SK-N-SH (cell line): Measurements from ENCODE around the gene GFOD2. TPM values are rescaled to one million over a fixed set of nuclear protein-coding genes. Genes with fewer than 3 reads are reported as not detected.
"Not testable (repeated sequence)": the region's sequence is repeated elsewhere in the genome, so short reads cannot be mapped to it uniquely, and the experiment has no call there.

Experiments
- CTCF ChIA-PET: fragments of 300-600, 350-600 bp; formaldehyde crosslinking; extraction: SDS; loops from one replicate; lab custom pipeline; 2021; lab: Yijun Ruan, JAX
- POLR2A ChIA-PET: fragments of 350-600 bp; sonication (Branson Sonifier 250); formaldehyde crosslinking; extraction: SDS; loops from one replicate; lab custom pipeline; 2020; ENCODE audit warnings: antibody characterized with exemption, inconsistent platforms; lab: Yijun Ruan, JAX
- DNase-seq: peaks from one replicate; pipeline ENCODE4 v3.0.0; 2012
- H2AFZ ChIP-seq: fragments of 200-600 bp; sonication (generic); 2 replicates; pipeline ENCODE4 v1.8.1; 2016; ENCODE audit warnings: antibody characterized with exemption, mild to moderate bottlenecking, low read depth
- H3F3A ChIP-seq: fragments of 200-600 bp; sonication (generic); replicated peaks from 2 replicates; pipeline ENCODE3; 2016; ENCODE audit warnings: antibody characterized with exemption, mild to moderate bottlenecking; ENCODE audit not compliant: insufficient read depth
- H3K27ac ChIP-seq, 2 experiments: fragments of 200-500 bp in 1 of 2; fragments of 200-600 bp in 1 of 2; sonication (Bioruptor generic) in 1 of 2; sonication (generic), shearing (Covaris generic) in 1 of 2; 2 replicates each; pipeline versions ENCODE4 v1.5.1 to v1.6.1; 2014 to 2016; ENCODE audit warnings: low read depth in 2 of 2, inconsistent platforms in 1 of 2, low read length in 1 of 2, mild to moderate bottlenecking in 1 of 2, mixed read lengths in 1 of 2
- H3K27me3 ChIP-seq: fragments of 200-600 bp; sonication (generic), shearing (Covaris generic); 2 replicates; pipeline ENCODE4 v1.6.1; 2016; ENCODE audit warnings: mixed run types; ENCODE audit not compliant: insufficient read depth
- H3K36me3 ChIP-seq, 2 experiments: fragments of 200-500 bp in 1 of 2; fragments of 200-600 bp in 1 of 2; sonication (Bioruptor generic) in 1 of 2; sonication (generic) in 1 of 2; replicated peaks in 1 of 2; 2 replicates each; pipeline versions ENCODE3 to v1.5.1; 2014 to 2016; ENCODE audit warnings: low read length in 1 of 2, mild to moderate bottlenecking in 1 of 2; ENCODE audit not compliant: insufficient read depth in 2 of 2, control insufficient read depth in 1 of 2
- H3K4me1 ChIP-seq, 2 experiments: fragments of 200-500 bp in 1 of 2; fragments of 200-600 bp in 1 of 2; sonication (Bioruptor generic) in 1 of 2; sonication (generic), shearing (Covaris generic) in 1 of 2; 2 replicates each; pipeline versions ENCODE4 v1.5.1 to v1.6.1; 2014 to 2016; ENCODE audit warnings: low read depth in 1 of 2, low read length in 1 of 2, mixed run types in 1 of 2; ENCODE audit not compliant: insufficient read depth in 2 of 2, control insufficient read depth in 1 of 2
- H3K4me2 ChIP-seq: fragments of 200-600 bp; sonication (generic), shearing (Covaris generic); 2 replicates; pipeline ENCODE4 v1.6.1; 2017; ENCODE audit warnings: mixed run types
- H3K4me3 ChIP-seq, 2 experiments: fragments of 200-500 bp in 1 of 2; fragments of 200-600 bp in 1 of 2; sonication (Bioruptor generic) in 1 of 2; sonication (generic), shearing (Covaris generic) in 1 of 2; 2 replicates each; pipeline versions ENCODE4 v1.5.1 to v1.8.1; 2014 to 2016; ENCODE audit warnings: low read depth in 2 of 2, inconsistent platforms in 1 of 2, low read length in 1 of 2, mild to moderate bottlenecking in 1 of 2, mixed read lengths in 1 of 2, moderate library complexity in 1 of 2
- H3K79me2 ChIP-seq: fragments of 200-600 bp; sonication (generic); 2 replicates; pipeline ENCODE4 v1.8.1; 2017; ENCODE audit warnings: mild to moderate bottlenecking; ENCODE audit not compliant: insufficient read depth
- H3K9ac ChIP-seq: fragments of 200-600 bp; sonication (generic); 2 replicates; pipeline ENCODE4 v1.6.1; 2017; ENCODE audit warnings: mixed run types
- H3K9me2 ChIP-seq: fragments of 200-600 bp; sonication (generic); 2 replicates; pipeline ENCODE4 v1.6.1; 2017; ENCODE audit warnings: mixed run types
- H3K9me3 ChIP-seq: fragments of 200-600 bp; sonication (generic); 2 replicates; pipeline ENCODE4 v1.6.1; 2017; ENCODE audit warnings: mixed run types, mild to moderate bottlenecking, moderate library complexity
- H4K20me1 ChIP-seq: fragments of 200-600 bp; sonication (generic); 2 replicates; pipeline ENCODE4 v1.6.1; 2017; ENCODE audit warnings: mild to moderate bottlenecking, mixed run types; ENCODE audit not compliant: insufficient read depth
- CHD2 ChIP-seq: fragments of 150-350 bp; IDR thresholded peaks from 2 replicates; pipeline ENCODE4 v1.6.1; 2018; ENCODE audit warnings: low read length; ENCODE audit not compliant: partially characterized antibody
- EP300 ChIP-seq, 2 experiments: IDR thresholded peaks; 2 replicates each; pipeline versions ENCODE4 v1.4.0 to v1.6.1; 2012; ENCODE audit warnings: borderline replicate concordance in 1 of 2, low read depth in 1 of 2, low read length in 1 of 2
- EZH2phosphoT487 ChIP-seq: fragments of 200-600 bp; sonication (generic); IDR thresholded peaks from 2 replicates; pipeline ENCODE4 v1.6.1; 2017; ENCODE audit warnings: low read depth, mixed run types, mild to moderate bottlenecking, antibody characterized with exemption, moderate library complexity, borderline replicate concordance
- GABPA ChIP-seq: IDR thresholded peaks from 2 replicates; pipeline ENCODE4 v1.4.0; 2012; ENCODE audit warnings: low read depth, mild to moderate bottlenecking
- GATA2 ChIP-seq: sonication (generic); formaldehyde crosslinking; IDR thresholded peaks from 2 replicates; pipeline ENCODE4 v1.5.0; 2020; ENCODE audit warnings: mild to moderate bottlenecking, missing genetic modification reagents
- JUND ChIP-seq: IDR thresholded peaks from 2 replicates; pipeline ENCODE4 v1.4.0; 2012
- RAD21 ChIP-seq: IDR thresholded peaks from 2 replicates; pipeline ENCODE4 v1.6.1; 2012; ENCODE audit warnings: mild to moderate bottlenecking, low read length
- RFX5 ChIP-seq: IDR thresholded peaks from 2 replicates; pipeline ENCODE4 v1.6.1; 2012; ENCODE audit warnings: mild to moderate bottlenecking, improper control_type of control experiment, low read length
- SIN3A ChIP-seq: IDR thresholded peaks from 2 replicates; pipeline ENCODE4 v1.6.1; 2012; ENCODE audit warnings: low read depth, mild to moderate bottlenecking, low read length, moderate library complexity, borderline replicate concordance
- TEAD4 ChIP-seq: IDR thresholded peaks from 2 replicates; pipeline ENCODE4 v1.4.0; 2012; ENCODE audit warnings: mild to moderate bottlenecking, borderline replicate concordance; ENCODE audit not compliant: insufficient read depth
- WGBS: methylation state at CpG from one replicate; pipeline ENCODE4 v1.1.6; 2017; ENCODE audit warnings: low lambda C conversion rate; 5-methylcytosine and 5-hydroxymethylcytosine counted together
- polyA plus RNA-seq, 3 experiments: library from polyadenylated mRNA; depleted of rRNA; stranded (reverse); fragments of >200 nt; gene quantifications; 2 replicates each; pipeline ENCODE4 v1.2.3, GENCODE V29; 2012
- TF ChIP-seq, protein P1 (sequence below): fragments of 150-350 bp; IDR thresholded peaks from 2 replicates; pipeline ENCODE4 v1.6.1; 2017; ENCODE audit warnings: antibody characterized with exemption, low read length, low read depth, borderline replicate concordance

GFOD2 gene
- polyA plus RNA-seq, 1 of the 3 experiments (the other 2 are of a cell fraction): 19.0 TPM

DNA sequence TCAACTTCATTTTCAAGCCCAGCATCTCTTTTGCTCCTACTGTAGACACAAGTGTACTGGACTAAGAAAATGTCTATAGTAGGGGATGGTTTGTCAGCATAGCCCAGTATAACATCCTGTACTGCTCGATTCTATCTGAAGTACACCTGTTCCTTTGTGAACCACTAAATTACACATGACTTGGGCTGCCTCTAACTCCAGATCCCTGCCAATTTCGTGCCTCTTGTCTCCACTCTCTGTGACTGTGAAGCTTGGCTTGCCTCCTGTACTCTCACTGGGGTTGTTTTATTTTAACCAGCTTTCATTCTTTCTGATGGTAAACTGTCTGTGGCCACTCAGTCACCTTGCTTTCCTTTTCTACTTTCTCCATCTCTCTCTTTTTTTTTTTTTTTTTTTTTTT, 24.5 kb downstream of the GFOD2 start:
- ChIA-PET POLR2A (no interaction called here), CTCF (interaction anchor here (0.7 to 1.0 kb wide), 2 partner anchors 11 to 22 kb away, joined by 3 read pairs; no protein-coding TSS in a partner anchor)
- Histone ChIP-seq H3K36me3 (peaks cover 0 to 24% of the 10 kb centered on the region in 2 experiments), H4K20me1 (no peaks in the 10 kb centered on the region), H3K27me3 (no peaks in the 10 kb centered on the region), H3K9me2 (no peaks in the 10 kb centered on the region), H3K4me1 (no peaks in the 10 kb centered on the region), H3F3A (no peaks in the 10 kb centered on the region), H3K9ac (no peak overlapping the region), H3K9me3 (peaks cover 5% of the 10 kb centered on the region; the same call in 1 of the 2 replicates), H3K4me3 (no peak overlapping the region), H3K27ac (no peak overlapping the region), H2AFZ (no peak overlapping the region), H3K4me2 (no peak overlapping the region)
- DNase-seq: no peak
- 87% methylated on average over 2 of the region's 2 CpGs for WGBS
- no peak for TF ChIP-seq TEAD4
- TF ChIP-seq, all 33 proteins: peak for 0
- H3K79me2 ChIP-seq: peaks cover 54% of the 10 kb centered on the region

DNA sequence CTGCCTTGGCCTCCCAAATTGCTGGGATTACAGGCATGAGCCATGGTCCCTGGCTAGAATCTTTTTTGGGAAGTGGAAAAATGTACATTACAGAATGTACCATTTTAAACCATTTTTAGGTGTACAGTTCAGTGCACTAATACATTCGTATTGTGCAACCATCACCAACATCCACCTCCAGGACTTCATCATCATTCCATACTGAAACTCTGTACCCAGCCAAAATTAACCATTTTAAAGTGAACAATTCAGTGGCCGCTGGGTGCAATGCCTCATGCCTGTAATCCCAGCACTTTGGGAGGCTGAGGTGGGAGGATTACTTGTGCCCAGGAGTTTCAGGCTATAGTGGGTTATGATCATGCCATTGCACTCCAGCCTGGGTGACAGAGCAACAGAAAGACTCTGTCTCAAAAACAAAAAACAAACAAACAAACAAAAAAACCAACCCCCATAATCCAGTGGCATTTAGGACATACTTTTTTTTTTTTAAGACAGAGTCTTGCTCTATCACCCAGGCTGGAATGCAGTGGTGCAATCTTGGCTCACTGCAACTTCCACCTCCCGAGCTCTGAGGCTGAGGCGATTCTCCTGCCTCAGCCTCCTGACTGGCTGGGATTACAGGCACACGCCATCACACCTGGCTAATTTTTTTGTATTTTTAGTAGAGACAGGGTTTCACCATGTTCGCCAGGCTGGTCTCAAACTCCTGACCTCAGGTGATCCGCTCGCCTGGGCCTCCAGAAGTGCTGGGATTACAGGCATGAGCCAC, 25.4 kb downstream of the GFOD2 start:
- peaks cover 0 to 15% of the 10 kb centered on the region in 2 experiments for H3K36me3 ChIP-seq
- H3K4me1 ChIP-seq, H4K20me1 ChIP-seq, H3K27me3 ChIP-seq, H3K9ac ChIP-seq, DNase-seq, H3K4me2 ChIP-seq, H3K27ac ChIP-seq, H3K9me2 ChIP-seq, H3K9me3 ChIP-seq, POLR2A ChIA-PET, H3F3A ChIP-seq, H2AFZ ChIP-seq, H3K4me3 ChIP-seq: not testable (repeated sequence)
- WGBS: 96% methylated on average over 8 of the region's 8 CpGs
- peaks cover 51% of the 10 kb centered on the region for H3K79me2 ChIP-seq
- CTCF ChIA-PET: interaction anchor here (1.0 kb wide), 1 partner anchor 173 kb away, joined by 3 read pairs; no protein-coding TSS in a partner anchor

DNA sequence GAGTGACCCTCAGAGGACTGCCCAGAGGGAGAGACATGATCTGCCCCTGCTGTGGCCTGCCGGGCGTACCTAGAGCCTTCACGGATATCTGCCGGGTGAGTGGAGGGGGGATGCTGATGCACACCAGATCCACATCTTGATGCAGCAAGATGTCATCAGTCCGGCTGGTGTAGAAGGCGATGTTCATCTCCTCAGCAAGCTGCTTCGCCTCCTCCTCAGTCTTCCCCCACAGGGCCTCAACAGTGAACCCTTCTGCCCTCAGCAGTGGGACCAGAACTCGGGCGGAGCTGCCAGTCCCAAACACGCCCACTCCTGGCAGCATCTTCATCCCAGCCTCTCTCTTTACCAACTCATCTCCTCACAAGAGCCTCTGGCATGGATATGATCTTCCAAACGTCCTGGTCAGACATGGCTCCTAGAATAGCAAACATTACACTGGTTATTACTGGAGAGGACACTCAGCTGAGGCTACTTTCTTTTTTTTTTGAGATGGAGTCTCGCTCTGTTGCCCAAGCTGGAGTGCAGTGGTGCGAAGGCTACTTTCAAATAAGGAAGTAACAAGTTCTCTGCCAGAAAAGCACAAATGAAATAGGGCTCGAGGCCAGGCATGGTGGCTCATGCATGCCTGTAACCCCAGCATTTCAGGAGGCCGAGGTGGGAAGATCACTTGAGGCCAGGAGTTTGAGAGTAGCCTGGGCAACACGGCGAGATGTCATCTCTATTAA, 33.6 kb downstream of the GFOD2 start:
- peaks cover 4% of the 10 kb centered on the region for H3F3A ChIP-seq
- H4K20me1 ChIP-seq: no peaks in the 10 kb centered on the region
- peaks cover 10% of the 10 kb centered on the region; the same call in 1 of the 2 replicates for H3K79me2 ChIP-seq
- no peaks in the 10 kb centered on the region for H3K4me1 ChIP-seq
- CTCF ChIA-PET: interaction anchor here (1.3 to 1.8 kb wide), 2 partner anchors 13 to 131 kb away, joined by 4 to 6 read pairs; no protein-coding TSS in a partner anchor
- H3K36me3 ChIP-seq: peaks cover 14 to 20% of the 10 kb centered on the region in 2 experiments
- DNase-seq: no peak
- no peaks in the 10 kb centered on the region for H3K27me3 ChIP-seq
- no peak overlapping the region for H3K27ac ChIP-seq
- H3K9me3 ChIP-seq: no peaks in the 10 kb centered on the region
- H3K9ac ChIP-seq: no peak overlapping the region
- TF ChIP-seq RAD21: no peak
- TF ChIP-seq TEAD4: no peak
- no peak for TF ChIP-seq GABPA
- TF ChIP-seq, protein P1, sequence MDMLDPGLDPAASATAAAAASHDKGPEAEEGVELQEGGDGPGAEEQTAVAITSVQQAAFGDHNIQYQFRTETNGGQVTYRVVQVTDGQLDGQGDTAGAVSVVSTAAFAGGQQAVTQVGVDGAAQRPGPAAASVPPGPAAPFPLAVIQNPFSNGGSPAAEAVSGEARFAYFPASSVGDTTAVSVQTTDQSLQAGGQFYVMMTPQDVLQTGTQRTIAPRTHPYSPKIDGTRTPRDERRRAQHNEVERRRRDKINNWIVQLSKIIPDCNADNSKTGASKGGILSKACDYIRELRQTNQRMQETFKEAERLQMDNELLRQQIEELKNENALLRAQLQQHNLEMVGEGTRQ: no peak
- no peak for TF ChIP-seq CHD2
- no peak for TF ChIP-seq GATA2 (CRISPR knock-in tag)
- TF ChIP-seq SIN3A: no peak
- no peak for TF ChIP-seq EP300 (IDR thresholded peaks at IDR 0.05; ENCODE audit: borderline replicate concordance in 1 of 2, low read depth in 1 of 2, low read length in 1 of 2)
- no peak for TF ChIP-seq EZH2phosphoT487
- no peak for TF ChIP-seq RFX5
- no peak for TF ChIP-seq JUND
- H3K4me2 ChIP-seq: no peak overlapping the region
- no peak overlapping the region for H2AFZ ChIP-seq
- H3K4me3 ChIP-seq: no peak overlapping the region
- WGBS: 91% methylated on average over 13 of the region's 17 CpGs
- POLR2A ChIA-PET: no interaction called here
- no peaks in the 10 kb centered on the region for H3K9me2 ChIP-seq
